Keratinocyte (primary cell): ENCODE data around the gene EPB41L2. TPM values are rescaled to one million over a fixed set of nuclear protein-coding genes. Genes with fewer than 3 reads are reported as not detected.

ENCODE experiments used
- DNase-seq: peaks from one replicate; pipeline ENCODE4 v3.0.0-alpha.2; 2011; ENCODE audit warnings: low read depth, missing footprints, low spot score
- FAIRE-seq: peaks from 2 replicates; lab custom pipeline; 2011; peaks lifted over from hg19 to GRCh38; lab: Jason Lieb, UNC
- H2AFZ ChIP-seq: 2 replicates; pipeline ENCODE4 v1.6.0; 2012; ENCODE audit warnings: low read length, control low read depth, inconsistent platforms; ENCODE audit not compliant: control insufficient read depth
- H3K27ac ChIP-seq: 2 replicates; pipeline ENCODE4 v1.5.1; 2011; ENCODE audit warnings: low read length; ENCODE audit not compliant: control insufficient read depth, insufficient read depth
- H3K27me3 ChIP-seq: 3 replicates; pipeline ENCODE4 v1.6.0; 2011; ENCODE audit warnings: low read length; ENCODE audit not compliant: control insufficient read depth, insufficient read depth; ENCODE audit errors: extremely low read depth
- H3K36me3 ChIP-seq, 2 experiments: 2 replicates in 1 of 2; 3 replicates in 1 of 2; pipeline ENCODE4 v1.5.1; 2011; ENCODE audit warnings: low read length in 2 of 2, mild to moderate bottlenecking in 1 of 2; ENCODE audit not compliant: control insufficient read depth in 2 of 2, insufficient read depth in 2 of 2; ENCODE audit errors: extremely low read depth in 1 of 2
- H3K4me1 ChIP-seq: 3 replicates; pipeline ENCODE4 v1.5.1; 2011; ENCODE audit warnings: low read length; ENCODE audit not compliant: control insufficient read depth, insufficient read depth; ENCODE audit errors: extremely low read depth
- H3K4me2 ChIP-seq: 3 replicates; pipeline ENCODE4 v1.6.0; 2011; ENCODE audit warnings: low read depth, low read length; ENCODE audit not compliant: control insufficient read depth, insufficient read depth; ENCODE audit errors: extremely low read depth
- H3K4me3 ChIP-seq, 3 experiments: fragments of 200-600 bp in 1 of 3; sonication (generic) in 1 of 3; 2 replicates in 2 of 3; 3 replicates in 1 of 3; pipeline ENCODE4 v1.5.1; 2011 to 2016; ENCODE audit warnings: low read length in 3 of 3, mild to moderate bottlenecking in 3 of 3, control low read depth in 2 of 3, inconsistent platforms in 1 of 3, low read depth in 1 of 3, mixed read lengths in 1 of 3, mixed run types in 1 of 3, moderate library complexity in 1 of 3; ENCODE audit not compliant: control insufficient read depth in 2 of 3, insufficient read depth in 2 of 3; ENCODE audit errors: extremely low read depth in 1 of 3
- H3K79me2 ChIP-seq: 2 replicates; pipeline ENCODE4 v1.6.0; 2012; ENCODE audit warnings: low read length; ENCODE audit not compliant: control insufficient read depth, insufficient read depth
- H3K9ac ChIP-seq: 3 replicates; pipeline ENCODE4 v1.6.0; 2011; ENCODE audit warnings: low read length; ENCODE audit not compliant: control insufficient read depth, insufficient read depth; ENCODE audit errors: extremely low read depth
- H3K9me1 ChIP-seq: 3 replicates; pipeline ENCODE4 v1.6.0; 2011; ENCODE audit warnings: low read length; ENCODE audit not compliant: control insufficient read depth, insufficient read depth; ENCODE audit errors: extremely low read depth
- H3K9me3 ChIP-seq: 2 replicates; pipeline ENCODE4 v1.5.1; 2012; ENCODE audit warnings: low read depth, low read length; ENCODE audit not compliant: control insufficient read depth
- H4K20me1 ChIP-seq: 3 replicates; pipeline ENCODE4 v1.6.0; 2011; ENCODE audit warnings: low read length; ENCODE audit not compliant: control insufficient read depth, insufficient read depth; ENCODE audit errors: extremely low read depth
- CTCF ChIP-seq, 3 experiments: IDR thresholded peaks in 1 of 3; conservative IDR thresholded peaks in 1 of 3; optimal IDR thresholded peaks in 1 of 3; 2 replicates in 2 of 3; 3 replicates in 1 of 3; pipeline versions ENCODE3 to v1.5.1; 2011; ENCODE audit warnings: low read length in 3 of 3, mild to moderate bottlenecking in 3 of 3, moderate library complexity in 2 of 3, control low read depth in 1 of 3, inconsistent platforms in 1 of 3; ENCODE audit not compliant: insufficient read depth in 2 of 3; ENCODE audit errors: extremely low read depth in 1 of 3
- EZH2 ChIP-seq: IDR thresholded peaks from one replicate; pipeline ENCODE4 v1.6.1; 2012; ENCODE audit warnings: inconsistent platforms, mild to moderate bottlenecking, low read length, moderate library complexity
- dilution Hi-C: fragments of 300-500 bp; cut with MboI; formaldehyde crosslinking; loops from one replicate; pipeline ENCODE4 v1.7.0; 2020; ENCODE audit warnings: low sequenced_read_pairs; ENCODE audit not compliant: extremely low pct_ligation_motif_present
- polyA plus RNA-seq, 5 experiments: library from polyadenylated mRNA; depleted of rRNA in 3 of 5; stranded (reverse) in 3 of 5; stranded (forward) in 1 of 5; unstranded in 1 of 5; fragments of >200 nt; gene quantifications; 1 replicate in 1 of 5; 2 replicates in 3 of 5; 3 replicates in 1 of 5; pipeline versions ENCODE4 v1.2.1 to v1.2.3, GENCODE V29; 2011 to 2012; ENCODE audit warnings: missing spikeins in 2 of 5, low read depth in 1 of 5, low replicate concordance in 1 of 5

The EPB41L2 gene
- polyA plus RNA-seq, 1 donor (not counting 4 experiments of a cell fraction or from before 2014, with no cell fraction given), result 22.0 TPM

GRCh38 chr6:130882370-130882769 lies 180.7 kb downstream of the EPB41L2 start:
- Histone ChIP-seq H2AFZ (no peak overlapping the region), H3K36me3 (no peaks in the 10 kb centered on the region), H3K4me2 (no peak overlapping the region), H3K9me3 (no peaks in the 10 kb centered on the region), H3K27me3 (no peaks in the 10 kb centered on the region), H3K9ac (no peak overlapping the region), H3K9me1 (no peaks in the 10 kb centered on the region), H3K27ac (no peak overlapping the region), H4K20me1 (no peaks in the 10 kb centered on the region), H3K79me2 (no peaks in the 10 kb centered on the region), H3K4me3 (no peak overlapping the region), H3K4me1 (no peaks in the 10 kb centered on the region)
- no peak for TF ChIP-seq EZH2
- TF ChIP-seq CTCF (optimal IDR thresholded peaks at IDR 0.05 in 1 of 3, IDR thresholded peaks at IDR 0.05 in 1 of 3, conservative IDR thresholded peaks at IDR 0.05 in 1 of 3; ENCODE audit: extremely low read depth in 1 of 3, insufficient read depth in 2 of 3, low read length in 3 of 3), result no peak
- FAIRE-seq (no peak), DNase-seq (no peak)
- dilution Hi-C loops, result no loop called here

- dilution Hi-C loops, result no loop called here
- FAIRE-seq, result no peak
Measured at GRCh38 chr6:130879826-130880225, 183.2 kb downstream of the EPB41L2 start.

More at GRCh38 chr6:130879826-130880225, 183.2 kb downstream of the EPB41L2 start:
- no peak for DNase-seq
- H3K9ac ChIP-seq, result no peak overlapping the region
- no peaks in the 10 kb centered on the region for H3K27me3 ChIP-seq
- H3K27ac ChIP-seq, result no peak overlapping the region
- no peak overlapping the region for H3K4me2 ChIP-seq
- no peak overlapping the region for H2AFZ ChIP-seq
- H4K20me1 ChIP-seq, result no peaks in the 10 kb centered on the region
- H3K36me3 ChIP-seq, result no peaks in the 10 kb centered on the region
- no peak overlapping the region for H3K4me3 ChIP-seq
- no peaks in the 10 kb centered on the region for H3K9me1 ChIP-seq
- no peaks in the 10 kb centered on the region for H3K79me2 ChIP-seq
- no peaks in the 10 kb centered on the region for H3K4me1 ChIP-seq
- TF ChIP-seq CTCF (optimal IDR thresholded peaks at IDR 0.05 in 1 of 3, IDR thresholded peaks at IDR 0.05 in 1 of 3, conservative IDR thresholded peaks at IDR 0.05 in 1 of 3; ENCODE audit: extremely low read depth in 1 of 3, insufficient read depth in 2 of 3, low read length in 3 of 3), result no peak
- H3K9me3 ChIP-seq, result no peaks in the 10 kb centered on the region
